ENCODE measurements around the gene INSL4.

DNA sequence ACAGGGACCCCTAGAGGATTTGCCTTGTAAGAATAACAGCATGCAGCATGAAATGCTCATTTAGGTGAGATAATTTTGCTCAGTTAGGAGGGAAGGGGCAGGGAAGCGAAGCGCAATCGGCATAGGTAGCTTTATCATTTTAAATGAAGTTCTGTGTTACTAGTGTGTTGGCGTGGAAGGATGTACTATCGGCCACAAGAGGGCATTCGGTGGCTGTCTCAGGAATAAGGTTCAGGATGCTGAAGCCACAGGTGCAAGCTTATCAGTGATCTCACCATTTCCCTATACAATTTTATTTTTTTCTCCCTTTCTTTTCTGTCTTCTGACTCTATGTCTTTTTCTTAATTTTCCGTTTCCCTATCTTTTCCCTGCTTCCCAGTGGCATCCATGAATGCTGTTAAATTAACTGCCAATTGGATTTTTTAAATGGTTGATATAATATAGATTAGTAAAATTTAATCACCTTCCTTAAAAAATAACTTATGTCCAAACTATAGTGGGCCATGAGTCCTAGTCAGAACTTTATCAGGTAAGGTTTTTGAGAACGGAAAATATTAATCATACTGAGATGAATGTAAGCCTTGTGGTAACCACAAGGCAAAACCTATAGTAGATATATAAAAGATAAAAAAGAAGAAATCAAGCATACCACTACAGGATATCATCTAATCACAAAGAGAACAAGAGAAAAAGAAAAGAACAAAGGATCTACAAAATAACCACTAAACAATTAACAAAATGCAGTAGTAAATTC, 44.6 kb upstream of the INSL4 start:
- TF ChIP-seq, protein P1, sequence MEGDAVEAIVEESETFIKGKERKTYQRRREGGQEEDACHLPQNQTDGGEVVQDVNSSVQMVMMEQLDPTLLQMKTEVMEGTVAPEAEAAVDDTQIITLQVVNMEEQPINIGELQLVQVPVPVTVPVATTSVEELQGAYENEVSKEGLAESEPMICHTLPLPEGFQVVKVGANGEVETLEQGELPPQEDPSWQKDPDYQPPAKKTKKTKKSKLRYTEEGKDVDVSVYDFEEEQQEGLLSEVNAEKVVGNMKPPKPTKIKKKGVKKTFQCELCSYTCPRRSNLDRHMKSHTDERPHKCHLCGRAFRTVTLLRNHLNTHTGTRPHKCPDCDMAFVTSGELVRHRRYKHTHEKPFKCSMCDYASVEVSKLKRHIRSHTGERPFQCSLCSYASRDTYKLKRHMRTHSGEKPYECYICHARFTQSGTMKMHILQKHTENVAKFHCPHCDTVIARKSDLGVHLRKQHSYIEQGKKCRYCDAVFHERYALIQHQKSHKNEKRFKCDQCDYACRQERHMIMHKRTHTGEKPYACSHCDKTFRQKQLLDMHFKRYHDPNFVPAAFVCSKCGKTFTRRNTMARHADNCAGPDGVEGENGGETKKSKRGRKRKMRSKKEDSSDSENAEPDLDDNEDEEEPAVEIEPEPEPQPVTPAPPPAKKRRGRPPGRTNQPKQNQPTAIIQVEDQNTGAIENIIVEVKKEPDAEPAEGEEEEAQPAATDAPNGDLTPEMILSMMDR (IDR thresholded peaks at IDR 0.05): peak; percentile 16 to 80 (median 76)
- TF ChIP-seq POLR2A (IDR thresholded peaks at IDR 0.05): no peak

All from Peyer's patch (tissue), 4 donors.